ENCODE measurements around the gene ABHD11. TPM values are rescaled to one million over a fixed set of nuclear protein-coding genes. Genes with fewer than 3 reads are reported as not detected.

The ABHD11 gene
- total and polyA plus RNA-seq, 9 of the 15 experiments (the other 6 are each of a cell fraction or from before 2014, with no cell fraction given), result 7.7 to 44.2 (median 18.9) TPM

DNA sequence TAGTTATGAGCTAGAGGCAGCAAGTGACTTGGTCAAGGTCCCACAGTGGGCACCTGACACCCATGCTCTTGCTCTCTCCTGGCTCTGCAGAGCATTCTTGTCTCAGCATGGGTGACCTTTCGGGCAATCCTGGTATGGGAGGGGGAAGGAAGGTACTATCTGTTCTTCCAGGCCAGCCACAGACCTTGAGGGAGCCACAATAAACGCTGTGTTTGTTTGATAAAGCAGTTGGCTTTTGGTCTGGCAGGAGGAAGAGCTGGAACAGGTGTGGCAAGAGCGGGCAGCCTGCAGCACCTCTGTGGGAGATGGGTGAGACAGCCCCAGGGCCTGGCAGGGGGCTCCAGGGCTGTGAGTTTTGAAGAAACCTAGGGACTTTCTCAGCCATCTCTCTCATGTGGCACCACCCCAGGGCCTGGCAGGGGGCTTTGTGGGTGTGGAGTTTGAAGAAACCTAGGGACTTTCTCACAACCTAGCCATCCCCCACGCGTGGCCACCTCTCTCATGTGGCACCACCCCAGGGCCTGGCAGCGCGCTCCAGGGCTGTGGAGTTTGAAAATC lies 20.1 kb upstream of the ABHD11 start (continued):
- TF ChIP-seq, protein P1, sequence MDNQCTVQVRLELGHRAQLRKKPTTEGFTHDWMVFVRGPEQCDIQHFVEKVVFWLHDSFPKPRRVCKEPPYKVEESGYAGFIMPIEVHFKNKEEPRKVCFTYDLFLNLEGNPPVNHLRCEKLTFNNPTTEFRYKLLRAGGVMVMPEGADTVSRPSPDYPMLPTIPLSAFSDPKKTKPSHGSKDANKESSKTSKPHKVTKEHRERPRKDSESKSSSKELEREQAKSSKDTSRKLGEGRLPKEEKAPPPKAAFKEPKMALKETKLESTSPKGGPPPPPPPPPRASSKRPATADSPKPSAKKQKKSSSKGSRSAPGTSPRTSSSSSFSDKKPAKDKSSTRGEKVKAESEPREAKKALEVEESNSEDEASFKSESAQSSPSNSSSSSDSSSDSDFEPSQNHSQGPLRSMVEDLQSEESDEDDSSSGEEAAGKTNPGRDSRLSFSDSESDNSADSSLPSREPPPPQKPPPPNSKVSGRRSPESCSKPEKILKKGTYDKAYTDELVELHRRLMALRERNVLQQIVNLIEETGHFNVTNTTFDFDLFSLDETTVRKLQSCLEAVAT (IDR thresholded peaks at IDR 0.05), result peak in 1 of 2 experiments; percentile 47; a peak in 1 of 4 replicates
- TF ChIP-seq PYGO2 (tag; IDR thresholded peaks at IDR 0.05) (no peak), PHB2 (IDR thresholded peaks at IDR 0.05; ENCODE audit: low read depth) (no peak)
- TF ChIP-seq, protein P2, sequence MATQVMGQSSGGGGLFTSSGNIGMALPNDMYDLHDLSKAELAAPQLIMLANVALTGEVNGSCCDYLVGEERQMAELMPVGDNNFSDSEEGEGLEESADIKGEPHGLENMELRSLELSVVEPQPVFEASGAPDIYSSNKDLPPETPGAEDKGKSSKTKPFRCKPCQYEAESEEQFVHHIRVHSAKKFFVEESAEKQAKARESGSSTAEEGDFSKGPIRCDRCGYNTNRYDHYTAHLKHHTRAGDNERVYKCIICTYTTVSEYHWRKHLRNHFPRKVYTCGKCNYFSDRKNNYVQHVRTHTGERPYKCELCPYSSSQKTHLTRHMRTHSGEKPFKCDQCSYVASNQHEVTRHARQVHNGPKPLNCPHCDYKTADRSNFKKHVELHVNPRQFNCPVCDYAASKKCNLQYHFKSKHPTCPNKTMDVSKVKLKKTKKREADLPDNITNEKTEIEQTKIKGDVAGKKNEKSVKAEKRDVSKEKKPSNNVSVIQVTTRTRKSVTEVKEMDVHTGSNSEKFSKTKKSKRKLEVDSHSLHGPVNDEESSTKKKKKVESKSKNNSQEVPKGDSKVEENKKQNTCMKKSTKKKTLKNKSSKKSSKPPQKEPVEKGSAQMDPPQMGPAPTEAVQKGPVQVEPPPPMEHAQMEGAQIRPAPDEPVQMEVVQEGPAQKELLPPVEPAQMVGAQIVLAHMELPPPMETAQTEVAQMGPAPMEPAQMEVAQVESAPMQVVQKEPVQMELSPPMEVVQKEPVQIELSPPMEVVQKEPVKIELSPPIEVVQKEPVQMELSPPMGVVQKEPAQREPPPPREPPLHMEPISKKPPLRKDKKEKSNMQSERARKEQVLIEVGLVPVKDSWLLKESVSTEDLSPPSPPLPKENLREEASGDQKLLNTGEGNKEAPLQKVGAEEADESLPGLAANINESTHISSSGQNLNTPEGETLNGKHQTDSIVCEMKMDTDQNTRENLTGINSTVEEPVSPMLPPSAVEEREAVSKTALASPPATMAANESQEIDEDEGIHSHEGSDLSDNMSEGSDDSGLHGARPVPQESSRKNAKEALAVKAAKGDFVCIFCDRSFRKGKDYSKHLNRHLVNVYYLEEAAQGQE (IDR thresholded peaks at IDR 0.05; ENCODE audit: borderline replicate concordance), result no peak
- TF ChIP-seq, protein P2 (CRISPR knock-in tag; IDR thresholded peaks at IDR 0.05; ENCODE audit: low read depth), result no peak
- TF ChIP-seq, protein P3, sequence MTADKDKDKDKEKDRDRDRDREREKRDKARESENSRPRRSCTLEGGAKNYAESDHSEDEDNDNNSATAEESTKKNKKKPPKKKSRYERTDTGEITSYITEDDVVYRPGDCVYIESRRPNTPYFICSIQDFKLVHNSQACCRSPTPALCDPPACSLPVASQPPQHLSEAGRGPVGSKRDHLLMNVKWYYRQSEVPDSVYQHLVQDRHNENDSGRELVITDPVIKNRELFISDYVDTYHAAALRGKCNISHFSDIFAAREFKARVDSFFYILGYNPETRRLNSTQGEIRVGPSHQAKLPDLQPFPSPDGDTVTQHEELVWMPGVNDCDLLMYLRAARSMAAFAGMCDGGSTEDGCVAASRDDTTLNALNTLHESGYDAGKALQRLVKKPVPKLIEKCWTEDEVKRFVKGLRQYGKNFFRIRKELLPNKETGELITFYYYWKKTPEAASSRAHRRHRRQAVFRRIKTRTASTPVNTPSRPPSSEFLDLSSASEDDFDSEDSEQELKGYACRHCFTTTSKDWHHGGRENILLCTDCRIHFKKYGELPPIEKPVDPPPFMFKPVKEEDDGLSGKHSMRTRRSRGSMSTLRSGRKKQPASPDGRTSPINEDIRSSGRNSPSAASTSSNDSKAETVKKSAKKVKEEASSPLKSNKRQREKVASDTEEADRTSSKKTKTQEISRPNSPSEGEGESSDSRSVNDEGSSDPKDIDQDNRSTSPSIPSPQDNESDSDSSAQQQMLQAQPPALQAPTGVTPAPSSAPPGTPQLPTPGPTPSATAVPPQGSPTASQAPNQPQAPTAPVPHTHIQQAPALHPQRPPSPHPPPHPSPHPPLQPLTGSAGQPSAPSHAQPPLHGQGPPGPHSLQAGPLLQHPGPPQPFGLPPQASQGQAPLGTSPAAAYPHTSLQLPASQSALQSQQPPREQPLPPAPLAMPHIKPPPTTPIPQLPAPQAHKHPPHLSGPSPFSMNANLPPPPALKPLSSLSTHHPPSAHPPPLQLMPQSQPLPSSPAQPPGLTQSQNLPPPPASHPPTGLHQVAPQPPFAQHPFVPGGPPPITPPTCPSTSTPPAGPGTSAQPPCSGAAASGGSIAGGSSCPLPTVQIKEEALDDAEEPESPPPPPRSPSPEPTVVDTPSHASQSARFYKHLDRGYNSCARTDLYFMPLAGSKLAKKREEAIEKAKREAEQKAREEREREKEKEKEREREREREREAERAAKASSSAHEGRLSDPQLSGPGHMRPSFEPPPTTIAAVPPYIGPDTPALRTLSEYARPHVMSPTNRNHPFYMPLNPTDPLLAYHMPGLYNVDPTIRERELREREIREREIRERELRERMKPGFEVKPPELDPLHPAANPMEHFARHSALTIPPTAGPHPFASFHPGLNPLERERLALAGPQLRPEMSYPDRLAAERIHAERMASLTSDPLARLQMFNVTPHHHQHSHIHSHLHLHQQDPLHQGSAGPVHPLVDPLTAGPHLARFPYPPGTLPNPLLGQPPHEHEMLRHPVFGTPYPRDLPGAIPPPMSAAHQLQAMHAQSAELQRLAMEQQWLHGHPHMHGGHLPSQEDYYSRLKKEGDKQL (CRISPR knock-in tag; IDR thresholded peaks at IDR 0.05; ENCODE audit: borderline replicate concordance), result no peak
- TF ChIP-seq, protein P4, sequence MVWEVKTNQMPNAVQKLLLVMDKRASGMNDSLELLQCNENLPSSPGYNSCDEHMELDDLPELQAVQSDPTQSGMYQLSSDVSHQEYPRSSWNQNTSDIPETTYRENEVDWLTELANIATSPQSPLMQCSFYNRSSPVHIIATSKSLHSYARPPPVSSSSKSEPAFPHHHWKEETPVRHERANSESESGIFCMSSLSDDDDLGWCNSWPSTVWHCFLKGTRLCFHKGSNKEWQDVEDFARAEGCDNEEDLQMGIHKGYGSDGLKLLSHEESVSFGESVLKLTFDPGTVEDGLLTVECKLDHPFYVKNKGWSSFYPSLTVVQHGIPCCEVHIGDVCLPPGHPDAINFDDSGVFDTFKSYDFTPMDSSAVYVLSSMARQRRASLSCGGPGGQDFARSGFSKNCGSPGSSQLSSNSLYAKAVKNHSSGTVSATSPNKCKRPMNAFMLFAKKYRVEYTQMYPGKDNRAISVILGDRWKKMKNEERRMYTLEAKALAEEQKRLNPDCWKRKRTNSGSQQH (CRISPR knock-in tag; IDR thresholded peaks at IDR 0.05), result no peak

Data from K562 (cell line).